DND-41 (cell line): ENCODE results near the gene KDM6A.

Experiments used
- CTCF ChIP-seq: IDR thresholded peaks from 2 replicates; pipeline ENCODE4 v1.5.1; 2012; ENCODE audit warnings: borderline replicate concordance, low read length, moderate library complexity, mild to moderate bottlenecking; ENCODE audit not compliant: poor library complexity, severe bottlenecking; ENCODE audit errors: extremely low read depth
- EZH2 ChIP-seq: IDR thresholded peaks from 3 replicates; pipeline ENCODE4 v1.6.1; 2012; ENCODE audit warnings: borderline replicate concordance, low read depth, mild to moderate bottlenecking, moderate library complexity, low read length, inconsistent platforms; ENCODE audit not compliant: severe bottlenecking

DNA sequence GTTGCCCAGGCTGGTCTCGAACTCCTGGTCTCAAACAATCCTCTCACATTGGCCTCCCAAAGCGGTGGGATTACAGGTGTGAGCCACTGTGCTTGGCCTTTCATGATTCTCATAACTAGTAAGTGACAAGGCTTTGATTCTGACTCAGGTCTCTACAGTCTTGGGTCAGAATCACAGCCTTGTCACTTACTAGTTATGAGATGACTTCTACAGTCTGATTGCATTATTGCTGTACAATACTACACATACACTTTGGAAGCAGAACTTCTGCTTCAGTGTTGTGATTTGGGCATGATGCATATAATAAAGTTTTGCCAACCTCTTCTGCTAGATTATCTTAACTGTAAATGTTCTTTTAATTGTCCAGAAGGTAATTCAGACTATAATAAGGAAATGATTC, 123.3 kb downstream of the KDM6A start:
- no peak for TF ChIP-seq CTCF
- TF ChIP-seq EZH2, result no peak
